ENCODE measurements around the gene PPP1R12A.

PPP1R12A gene

GRCh38 chr12:79871621-79872020 is 63.3 kb downstream of the PPP1R12A start:
- WGBS, 2 experiments (ENCODE audit: insufficient coverage in 2 of 2), result 100% methylated on average over 3 of the region's 7 CpGs; no CpG with 5 or more reads in 1 of the 2 experiments
- peaks cover 47% of the 10 kb centered on the region for H3K36me3 ChIP-seq (ENCODE audit: control insufficient read depth, insufficient read depth, low read length)
- H3K27ac ChIP-seq (ENCODE audit: low read depth, low read length, severe bottlenecking), result no peak overlapping the region
- no peak overlapping the region for H3K4me3 ChIP-seq (ENCODE audit: extremely low read depth, insufficient read depth, low read length, poor library complexity, severe bottlenecking)
- peaks cover 4% of the 10 kb centered on the region for H3K9me3 ChIP-seq (ENCODE audit: control insufficient read depth, low read length)
- no peaks in the 10 kb centered on the region for H3K4me1 ChIP-seq (ENCODE audit: control insufficient read depth, insufficient read depth, low read length, poor library complexity, severe bottlenecking)

- H3K4me1 ChIP-seq (ENCODE audit: control insufficient read depth, insufficient read depth, low read length, poor library complexity, severe bottlenecking), result no peaks in the 10 kb centered on the region
- H3K27ac ChIP-seq (ENCODE audit: low read depth, low read length, severe bottlenecking), result no peak overlapping the region
- H3K9me3 ChIP-seq (ENCODE audit: control insufficient read depth, low read length), result peaks cover 4% of the 10 kb centered on the region
- peaks cover 47% of the 10 kb centered on the region for H3K36me3 ChIP-seq (ENCODE audit: control insufficient read depth, insufficient read depth, low read length)
- H3K4me3 ChIP-seq (ENCODE audit: extremely low read depth, insufficient read depth, low read length, poor library complexity, severe bottlenecking), result no peak overlapping the region
Observed at GRCh38 chr12:79870916-79871315, 64.0 kb downstream of the PPP1R12A start.

GRCh38 chr12:79859646-79860045 is 75.3 kb downstream of the PPP1R12A start:
- H3K36me3 ChIP-seq (ENCODE audit: control insufficient read depth, insufficient read depth, low read length), result peaks cover 19% of the 10 kb centered on the region
- H3K4me3 ChIP-seq (ENCODE audit: extremely low read depth, insufficient read depth, low read length, poor library complexity, severe bottlenecking), result no peak overlapping the region
- WGBS, 2 experiments (ENCODE audit: insufficient coverage in 2 of 2), result 100% methylated on average over 1 to 2 of the region's 8 CpGs
- peaks cover 6% of the 10 kb centered on the region for H3K4me1 ChIP-seq (ENCODE audit: control insufficient read depth, insufficient read depth, low read length, poor library complexity, severe bottlenecking)
- no peak overlapping the region for H3K27ac ChIP-seq (ENCODE audit: low read depth, low read length, severe bottlenecking)
- no peaks in the 10 kb centered on the region for H3K9me3 ChIP-seq (ENCODE audit: control insufficient read depth, low read length)

GRCh38 chr12:79858518-79858917 is 76.4 kb downstream of the PPP1R12A start:
- WGBS, 2 experiments (ENCODE audit: insufficient coverage in 2 of 2), result no CpG with 5 or more reads among the region's 1 CpG
- H3K27ac ChIP-seq (ENCODE audit: low read depth, low read length, severe bottlenecking), result no peak overlapping the region

GRCh38 chr12:79857675-79858074 is 77.2 kb downstream of the PPP1R12A start:
- Histone ChIP-seq H3K4me1 (ENCODE audit: control insufficient read depth, insufficient read depth, low read length, poor library complexity, severe bottlenecking) (peaks cover 6% of the 10 kb centered on the region), H3K9me3 (ENCODE audit: control insufficient read depth, low read length) (no peaks in the 10 kb centered on the region), H3K27ac (ENCODE audit: low read depth, low read length, severe bottlenecking) (no peak overlapping the region), H3K4me3 (ENCODE audit: extremely low read depth, insufficient read depth, low read length, poor library complexity, severe bottlenecking) (no peak overlapping the region), H3K36me3 (ENCODE audit: control insufficient read depth, insufficient read depth, low read length) (peaks cover 24% of the 10 kb centered on the region)
- WGBS, 2 experiments (ENCODE audit: insufficient coverage in 2 of 2), result no CpG with 5 or more reads among the region's 2 CpGs

More at GRCh38 chr12:79858518-79858917, 76.4 kb downstream of the PPP1R12A start:
- Histone ChIP-seq H3K4me1 (ENCODE audit: control insufficient read depth, insufficient read depth, low read length, poor library complexity, severe bottlenecking) (peaks cover 6% of the 10 kb centered on the region), H3K4me3 (ENCODE audit: extremely low read depth, insufficient read depth, low read length, poor library complexity, severe bottlenecking) (no peak overlapping the region), H3K36me3 (ENCODE audit: control insufficient read depth, insufficient read depth, low read length) (peaks cover 19% of the 10 kb centered on the region), H3K9me3 (ENCODE audit: control insufficient read depth, low read length) (no peaks in the 10 kb centered on the region)

GRCh38 chr12:79850610-79851299 is 84.1 kb downstream of the PPP1R12A start:
- Histone ChIP-seq H3K4me3 (ENCODE audit: extremely low read depth, insufficient read depth, low read length, poor library complexity, severe bottlenecking) (no peak overlapping the region), H3K9me3 (ENCODE audit: control insufficient read depth, low read length) (no peaks in the 10 kb centered on the region), H3K4me1 (ENCODE audit: control insufficient read depth, insufficient read depth, low read length, poor library complexity, severe bottlenecking) (no peaks in the 10 kb centered on the region), H3K36me3 (ENCODE audit: control insufficient read depth, insufficient read depth, low read length) (peaks cover 11% of the 10 kb centered on the region), H3K27ac (ENCODE audit: low read depth, low read length, severe bottlenecking) (no peak overlapping the region)
- WGBS, 2 experiments (ENCODE audit: insufficient coverage in 2 of 2), result 100% methylated on average over 1 of the region's 1 CpG; no CpG with 5 or more reads in 1 of the 2 experiments

GRCh38 chr12:79848339-79848738 is 86.6 kb downstream of the PPP1R12A start:
- Histone ChIP-seq H3K27ac (ENCODE audit: low read depth, low read length, severe bottlenecking) (no peak overlapping the region), H3K9me3 (ENCODE audit: control insufficient read depth, low read length) (no peaks in the 10 kb centered on the region), H3K4me1 (ENCODE audit: control insufficient read depth, insufficient read depth, low read length, poor library complexity, severe bottlenecking) (peaks cover 11% of the 10 kb centered on the region), H3K36me3 (ENCODE audit: control insufficient read depth, insufficient read depth, low read length) (peaks cover 14% of the 10 kb centered on the region), H3K4me3 (ENCODE audit: extremely low read depth, insufficient read depth, low read length, poor library complexity, severe bottlenecking) (no peak overlapping the region)
- 80% methylated on average over 1 of the region's 4 CpGs; no CpG with 5 or more reads in 1 of the 2 experiments for WGBS, 2 experiments (ENCODE audit: insufficient coverage in 2 of 2)

GRCh38 chr12:79847417-79847816 is 87.5 kb downstream of the PPP1R12A start:
- Histone ChIP-seq H3K36me3 (ENCODE audit: control insufficient read depth, insufficient read depth, low read length) (peaks cover 16% of the 10 kb centered on the region), H3K27ac (ENCODE audit: low read depth, low read length, severe bottlenecking) (no peak overlapping the region), H3K4me1 (ENCODE audit: control insufficient read depth, insufficient read depth, low read length, poor library complexity, severe bottlenecking) (peaks cover 11% of the 10 kb centered on the region), H3K4me3 (ENCODE audit: extremely low read depth, insufficient read depth, low read length, poor library complexity, severe bottlenecking) (no peak overlapping the region), H3K9me3 (ENCODE audit: control insufficient read depth, low read length) (no peaks in the 10 kb centered on the region)
- WGBS, 2 experiments (ENCODE audit: insufficient coverage in 2 of 2), result no CpG with 5 or more reads among the region's 1 CpG

GRCh38 chr12:79844693-79845092 is 90.2 kb downstream of the PPP1R12A start:
- Histone ChIP-seq H3K4me1 (ENCODE audit: control insufficient read depth, insufficient read depth, low read length, poor library complexity, severe bottlenecking) (peaks cover 21% of the 10 kb centered on the region), H3K9me3 (ENCODE audit: control insufficient read depth, low read length) (peaks cover 4% of the 10 kb centered on the region), H3K36me3 (ENCODE audit: control insufficient read depth, insufficient read depth, low read length) (peaks cover 36% of the 10 kb centered on the region), H3K27ac (ENCODE audit: low read depth, low read length, severe bottlenecking) (peak overlapping the region; percentile 79), H3K4me3 (ENCODE audit: extremely low read depth, insufficient read depth, low read length, poor library complexity, severe bottlenecking) (no peak overlapping the region)

GRCh38 chr12:79843978-79844377 is 90.9 kb downstream of the PPP1R12A start:
- H3K4me1 ChIP-seq (ENCODE audit: control insufficient read depth, insufficient read depth, low read length, poor library complexity, severe bottlenecking), result peaks cover 21% of the 10 kb centered on the region
- peaks cover 43% of the 10 kb centered on the region for H3K36me3 ChIP-seq (ENCODE audit: control insufficient read depth, insufficient read depth, low read length)
- peak overlapping the region; percentile 79 for H3K27ac ChIP-seq (ENCODE audit: low read depth, low read length, severe bottlenecking)
- 95 to 100% methylated on average over 2 to 3 of the region's 3 CpGs for whole genome bisulfite sequencing, 2 experiments (ENCODE audit: insufficient coverage in 2 of 2)
- H3K9me3 ChIP-seq (ENCODE audit: control insufficient read depth, low read length), result peaks cover 11% of the 10 kb centered on the region
- H3K4me3 ChIP-seq (ENCODE audit: extremely low read depth, insufficient read depth, low read length, poor library complexity, severe bottlenecking), result no peak overlapping the region

- WGBS, 2 experiments (ENCODE audit: insufficient coverage in 2 of 2), result no CpG with 5 or more reads among the region's 2 CpGs
- Histone ChIP-seq H3K4me1 (ENCODE audit: control insufficient read depth, insufficient read depth, low read length, poor library complexity, severe bottlenecking) (peaks cover 21% of the 10 kb centered on the region), H3K4me3 (ENCODE audit: extremely low read depth, insufficient read depth, low read length, poor library complexity, severe bottlenecking) (no peak overlapping the region), H3K9me3 (ENCODE audit: control insufficient read depth, low read length) (peaks cover 24% of the 10 kb centered on the region), H3K27ac (ENCODE audit: low read depth, low read length, severe bottlenecking) (no peak overlapping the region), H3K36me3 (ENCODE audit: control insufficient read depth, insufficient read depth, low read length) (peaks cover 57% of the 10 kb centered on the region)
Observed at GRCh38 chr12:79842630-79843029, 92.3 kb downstream of the PPP1R12A start.
